Common myeloid progenitor, CD34-positive (primary cell): ENCODE results near the gene AGGF1.

ENCODE experiments used
- CTCF ChIA-PET: fragments of 350-600 bp; sonication (Branson Sonifier 250); formaldehyde crosslinking; loops from one replicate; lab custom pipeline; 2021; ENCODE audit warnings: antibody characterized with exemption; lab: Charles Lee
- POLR2A ChIA-PET: fragments of 350-600 bp; sonication (Branson Sonifier 250); formaldehyde crosslinking; loops from one replicate; lab custom pipeline; 2021; ENCODE audit warnings: antibody characterized with exemption; lab: Charles Lee
- DNase-seq, 3 donors: peaks; one replicate each; pipeline versions ENCODE4 v3.0.0 to v3.0.0-alpha.2; 2013
- H3K27ac ChIP-seq, 2 experiments: 1 replicate in 1 of 2; 2 replicates in 1 of 2; pipeline ENCODE4 v1.7.0; 2013; ENCODE audit warnings: inconsistent platforms in 2 of 2, low read length in 2 of 2, mild to moderate bottlenecking in 2 of 2, low read depth in 1 of 2, moderate library complexity in 1 of 2; ENCODE audit not compliant: severe bottlenecking in 2 of 2, insufficient read depth in 1 of 2, poor library complexity in 1 of 2
- H3K27me3 ChIP-seq, 5 experiments: replicated peaks in 2 of 5; 1 replicate in 3 of 5; 2 replicates in 2 of 5; pipeline versions ENCODE4 v1.6.1 to v1.7.0; 2013; ENCODE audit warnings: low read length in 4 of 5, mild to moderate bottlenecking in 2 of 5, moderate library complexity in 2 of 5, inconsistent platforms in 1 of 5; ENCODE audit not compliant: insufficient read depth in 5 of 5, control insufficient read depth in 4 of 5
- H3K36me3 ChIP-seq, 4 experiments: 1 replicate in 2 of 4; 2 replicates in 2 of 4; pipeline versions ENCODE4 v1.6.1 to v1.7.0; 2013; ENCODE audit warnings: low read length in 3 of 4, control low read depth in 1 of 4, mild to moderate bottlenecking in 1 of 4; ENCODE audit not compliant: control insufficient read depth in 4 of 4, insufficient read depth in 4 of 4
- H3K4me1 ChIP-seq, 4 experiments: 1 replicate in 3 of 4; 2 replicates in 1 of 4; pipeline versions ENCODE4 v1.6.1 to v1.7.1; 2013; ENCODE audit warnings: low read length in 3 of 4, mild to moderate bottlenecking in 3 of 4, control low read depth in 1 of 4, inconsistent platforms in 1 of 4, moderate library complexity in 1 of 4; ENCODE audit not compliant: control insufficient read depth in 4 of 4, insufficient read depth in 4 of 4; ENCODE audit errors: control extremely low read depth in 1 of 4
- H3K4me3 ChIP-seq, 7 experiments: 1 replicate in 4 of 7; 2 replicates in 3 of 7; pipeline versions ENCODE4 v1.5.1 to v1.7.0; 2013; ENCODE audit warnings: mild to moderate bottlenecking in 7 of 7, low read length in 6 of 7, moderate library complexity in 6 of 7, inconsistent platforms in 2 of 7, low read depth in 2 of 7, control low read depth in 1 of 7; ENCODE audit not compliant: insufficient read depth in 4 of 7, control insufficient read depth in 1 of 7; ENCODE audit errors: extremely low read depth in 1 of 7
- H3K9me3 ChIP-seq, 5 experiments: 1 replicate in 4 of 5; 2 replicates in 1 of 5; pipeline versions ENCODE4 v1.6.1 to v1.7.1; 2013; ENCODE audit warnings: low read length in 4 of 5, mild to moderate bottlenecking in 2 of 5, inconsistent platforms in 1 of 5, low read depth in 1 of 5, moderate library complexity in 1 of 5; ENCODE audit not compliant: control insufficient read depth in 4 of 5, insufficient read depth in 2 of 5; ENCODE audit errors: control extremely low read depth in 1 of 5
- WGBS: methylation state at CpG from one replicate; pipeline ENCODE4 v1.1.5; 2013; ENCODE audit not compliant: insufficient coverage; 5-methylcytosine and 5-hydroxymethylcytosine counted together

AGGF1 gene

DNA sequence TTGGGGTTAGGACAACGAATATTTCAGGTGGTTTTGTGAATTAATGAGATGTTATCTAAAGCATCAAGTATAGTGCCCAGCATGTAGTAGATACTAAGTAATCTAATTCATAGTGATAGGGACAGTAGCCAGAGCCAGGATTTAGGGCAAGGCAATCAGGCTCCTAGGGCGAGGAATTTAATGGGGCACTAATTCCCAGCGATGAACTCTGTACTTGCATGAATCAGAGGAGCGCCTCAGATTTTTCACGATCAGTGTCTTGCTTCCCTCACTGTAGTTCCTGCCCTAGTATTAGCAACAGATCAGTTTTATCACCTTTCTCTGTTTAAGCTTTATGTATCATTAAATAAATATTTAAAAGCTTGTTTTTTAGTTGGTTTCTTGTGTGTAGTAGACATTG is 3.1 kb downstream of the AGGF1 start:
- ChIA-PET POLR2A (no interaction called here), CTCF (interaction anchor here (1.0 to 1.5 kb wide), 3 partner anchors 8 to 71 kb away, joined by 3 to 4 read pairs (median 3); no protein-coding TSS in a partner anchor)
- WGBS, result 100% methylated on average over 3 of the region's 5 CpGs
- H3K9me3 ChIP-seq, result peaks cover 0 to 13% (median 4%) of the 10 kb centered on the region in 5 experiments
- no peaks in the 10 kb centered on the region for H3K27me3 ChIP-seq
- peaks cover 0 to 36% (median 21%) of the 10 kb centered on the region in 4 experiments for H3K36me3 ChIP-seq
- no peak overlapping the region for H3K27ac ChIP-seq
- no peak for DNase-seq
- H3K4me3 ChIP-seq, result no peak overlapping the region
- H3K4me1 ChIP-seq, result peaks cover 4 to 24% (median 8%) of the 10 kb centered on the region in 4 experiments

DNA sequence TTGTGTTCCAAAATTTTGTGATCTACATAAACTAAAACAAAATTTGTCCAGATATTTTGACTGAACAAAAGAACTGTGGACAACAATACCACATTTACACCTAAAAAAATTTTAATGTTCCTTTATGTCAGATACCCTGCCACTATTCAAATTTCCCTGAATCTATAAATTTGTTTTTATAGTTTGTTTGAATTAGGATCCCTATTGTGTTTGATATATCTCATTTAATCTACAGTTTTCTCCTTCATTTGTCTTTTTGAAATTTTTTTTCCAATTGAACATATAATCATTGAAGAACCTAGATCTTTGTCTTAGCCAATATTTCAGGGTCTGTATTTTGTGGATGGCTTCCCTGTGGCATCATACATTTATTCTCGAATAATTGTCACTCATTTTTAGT is 5.7 kb downstream of the AGGF1 start:
- 100% methylated on average over 1 of the region's 1 CpG for WGBS
- H3K36me3 ChIP-seq, result peaks cover 5 to 58% (median 27%) of the 10 kb centered on the region in 4 experiments

DNA sequence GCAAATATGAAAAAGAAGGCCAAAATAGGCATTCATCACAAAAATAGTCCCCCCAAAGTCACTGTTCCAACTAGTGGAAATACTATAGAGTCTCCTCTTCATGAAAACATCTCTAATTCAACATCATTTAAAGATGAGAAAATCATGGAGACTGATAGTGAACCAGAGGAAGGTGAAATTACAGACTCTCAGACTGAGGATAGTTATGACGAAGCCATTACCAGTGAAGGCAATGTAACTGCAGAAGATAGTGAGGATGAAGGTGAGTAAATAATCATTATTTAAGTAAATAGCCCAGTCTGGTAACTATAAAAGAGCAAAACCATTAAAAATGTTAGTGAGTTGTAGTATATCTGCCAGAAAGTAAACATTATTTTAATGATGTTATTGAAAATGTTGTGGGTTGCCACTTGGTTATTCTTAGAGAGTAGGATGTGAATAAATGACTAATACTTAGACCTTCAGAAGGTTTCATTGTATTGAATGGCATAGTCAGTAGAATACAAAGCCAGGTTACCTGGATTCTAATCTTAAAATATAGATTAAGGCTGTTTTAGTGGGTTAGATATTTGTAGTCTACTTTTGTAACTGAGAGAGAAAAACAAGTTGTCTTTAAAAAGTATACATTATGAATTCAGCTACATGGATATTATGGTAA is 16.3 kb downstream of the AGGF1 start:
- H3K36me3 ChIP-seq, result peaks cover 9 to 48% (median 21%) of the 10 kb centered on the region in 4 experiments
- no peak overlapping the region for H3K4me3 ChIP-seq
- no peaks in the 10 kb centered on the region for H3K9me3 ChIP-seq
- H3K27ac ChIP-seq, result no peak overlapping the region
- ChIA-PET POLR2A (no interaction called here), CTCF (interaction anchor here (1.0 kb wide), 1 partner anchor 10 kb away, joined by 3 read pairs; no protein-coding TSS in a partner anchor)
- no peak for DNase-seq
- no peaks in the 10 kb centered on the region for H3K4me1 ChIP-seq
- 100% methylated on average over 1 of the region's 1 CpG for WGBS
- no peaks in the 10 kb centered on the region for H3K27me3 ChIP-seq

More for the DNA sequence above, 5.7 kb downstream of the AGGF1 start:
- CTCF ChIA-PET, result no interaction called here
- Histone ChIP-seq H3K27me3 (no peaks in the 10 kb centered on the region), H3K9me3 (no peaks in the 10 kb centered on the region), H3K27ac (no peak overlapping the region), H3K4me1 (peaks cover 4 to 14% (median 7%) of the 10 kb centered on the region in 4 experiments), H3K4me3 (no peak overlapping the region)
- no peak for DNase-seq
- POLR2A ChIA-PET, result no interaction called here

DNA sequence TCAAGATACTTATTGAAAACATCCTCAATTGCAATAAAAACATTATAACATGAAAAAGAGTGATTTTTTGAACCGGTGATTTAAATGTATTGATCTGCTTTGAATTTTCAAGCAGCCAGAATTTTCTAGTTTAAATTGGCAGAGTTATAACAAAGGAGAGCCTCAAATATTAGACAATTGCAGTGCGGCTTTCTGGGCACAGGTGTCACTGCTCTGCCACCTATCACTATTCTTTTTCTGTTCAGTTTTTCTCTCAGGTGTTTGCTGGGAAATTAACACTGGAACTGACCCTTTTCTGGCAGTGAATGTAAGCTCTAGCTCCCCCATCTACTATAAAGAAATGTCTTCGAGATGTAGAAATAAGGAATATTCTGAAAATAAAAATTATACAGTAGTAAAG is 33.8 kb downstream of the AGGF1 start:
- H3K27me3 ChIP-seq, result no peaks in the 10 kb centered on the region
- H3K4me1 ChIP-seq, result peaks cover 0 to 22% (median 4%) of the 10 kb centered on the region in 4 experiments
- ChIA-PET POLR2A (no interaction called here), CTCF (interaction anchor here (0.6 to 3.0 kb wide), 4 partner anchors 8 to 1263 kb away, joined by 3 to 12 read pairs (median 3); no protein-coding TSS in a partner anchor)
- no peak for DNase-seq
- H3K36me3 ChIP-seq, result peaks cover 23 to 64% (median 52%) of the 10 kb centered on the region in 4 experiments
- no peak overlapping the region for H3K4me3 ChIP-seq
- H3K9me3 ChIP-seq, result no peaks in the 10 kb centered on the region
- no CpG with 5 or more reads among the region's 3 CpGs for WGBS
- no peak overlapping the region for H3K27ac ChIP-seq

DNA sequence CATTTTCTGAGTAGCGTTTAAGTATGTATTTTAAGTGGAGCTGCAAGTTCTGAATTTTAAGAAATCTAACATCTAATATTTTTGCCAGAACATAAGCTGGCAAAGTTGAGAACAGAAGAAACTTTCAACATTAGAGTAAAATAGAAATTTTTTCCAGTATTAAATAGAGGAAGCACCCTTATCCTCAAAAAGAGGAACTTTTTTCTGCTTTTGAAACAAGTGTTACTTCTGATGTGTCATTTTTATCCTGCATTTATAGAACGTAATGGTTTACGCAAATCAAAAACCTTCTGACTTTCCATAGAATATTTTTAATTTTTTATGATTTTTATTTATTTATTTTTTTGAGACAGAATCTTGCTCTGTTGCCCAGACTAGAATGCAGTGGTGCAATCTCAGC is 35.1 kb downstream of the AGGF1 start:
- ChIA-PET CTCF (interaction anchor here (0.8 to 1.5 kb wide), 3 partner anchors 9 to 22 kb away, joined by 3 read pairs; partner anchors contain the start of gene ZBED3), POLR2A (interaction anchor here (0.6 kb wide), 1 partner anchor 114 kb away, joined by 3 read pairs; no protein-coding TSS in a partner anchor)
- Histone ChIP-seq H3K9me3 (no peaks in the 10 kb centered on the region), H3K4me1 (peaks cover 0 to 22% (median 4%) of the 10 kb centered on the region in 4 experiments), H3K27ac (no peak overlapping the region), H3K36me3 (peaks cover 15 to 57% (median 48%) of the 10 kb centered on the region in 4 experiments), H3K27me3 (no peaks in the 10 kb centered on the region), H3K4me3 (no peak overlapping the region)
- no CpG with 5 or more reads among the region's 3 CpGs for WGBS
- peak in 2 of 3 donors; percentile 33 to 46 for DNase-seq

DNA sequence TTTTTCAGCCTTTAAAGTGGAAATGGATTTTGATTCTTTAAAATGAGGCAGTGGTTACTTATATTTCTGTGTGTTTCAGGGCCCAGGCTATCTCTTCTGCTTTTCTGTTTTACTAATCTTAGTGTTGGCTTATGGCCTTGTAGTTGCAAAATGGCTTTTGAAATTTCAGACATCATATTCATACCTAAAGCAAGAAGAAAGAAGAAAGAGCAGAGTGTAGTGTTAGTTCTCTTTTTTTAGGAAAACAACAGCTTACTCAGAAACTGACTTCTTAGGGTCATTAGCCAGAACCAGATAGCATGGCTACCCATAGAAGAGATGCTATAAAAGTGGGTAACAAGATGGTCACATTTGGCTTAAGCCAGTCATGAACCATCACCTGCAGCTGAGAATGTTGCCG is 36.0 kb downstream of the AGGF1 start:
- Histone ChIP-seq H3K4me1 (peaks cover 0 to 22% (median 4%) of the 10 kb centered on the region in 4 experiments), H3K9me3 (no peaks in the 10 kb centered on the region), H3K27me3 (no peaks in the 10 kb centered on the region), H3K4me3 (no peak overlapping the region), H3K36me3 (peaks cover 11 to 51% (median 40%) of the 10 kb centered on the region in 4 experiments), H3K27ac (no peak overlapping the region)
- no CpG with 5 or more reads among the region's 1 CpG for WGBS
- DNase-seq, result no peak
- ChIA-PET POLR2A (no interaction called here), CTCF (interaction anchor here (1.0 kb wide), 1 partner anchor 11 kb away, joined by 4 read pairs; no protein-coding TSS in a partner anchor)
